GM19397 (cell line): ENCODE results near the gene NUB1.
A peak's percentile ranks its signal among the peaks of the same experiment; 100 is the strongest.

ENCODE experiments used
- ATAC-seq: cut with Tn5 transposase; IDR thresholded peaks from one replicate; pipeline ENCODE4 v1.9.1; 2021; ENCODE audit warnings: mild to moderate bottlenecking, moderate library complexity; ENCODE audit not compliant: unreplicated experiment

NUB1 gene

DNA sequence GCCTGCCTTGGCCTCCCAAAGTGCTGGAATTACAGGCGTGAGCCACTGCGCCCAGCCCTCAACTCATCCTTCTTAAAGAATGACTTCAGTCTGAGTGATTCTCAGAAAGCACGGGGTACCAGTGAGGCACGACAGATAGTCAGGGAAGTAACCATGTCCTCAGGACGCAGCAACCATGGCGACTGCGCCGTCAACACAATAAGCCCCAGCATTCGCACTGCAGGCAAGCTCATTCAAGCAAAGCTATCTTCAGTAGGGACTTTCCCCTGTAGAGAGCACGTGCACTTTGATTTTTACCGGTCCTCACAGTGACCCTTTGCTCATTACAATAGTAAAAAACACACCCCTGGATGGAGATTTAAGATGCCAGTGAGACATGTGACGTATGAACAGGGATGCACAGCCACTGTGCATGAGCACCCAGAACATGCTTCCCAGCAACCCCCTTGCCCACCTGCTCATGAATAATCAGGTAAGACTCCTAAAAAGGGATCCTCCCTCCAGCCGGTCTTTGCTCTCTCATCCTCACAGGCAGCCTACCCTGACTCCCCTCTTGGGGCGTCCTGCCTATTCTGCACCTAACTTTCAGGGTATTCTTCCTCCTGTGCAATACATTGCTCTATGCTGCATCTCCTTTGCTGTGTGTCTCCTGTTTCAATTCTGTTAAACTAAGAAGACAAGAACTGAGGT is 59.2 kb downstream of the NUB1 start:
- peak; percentile 87 for ATAC-seq

DNA sequence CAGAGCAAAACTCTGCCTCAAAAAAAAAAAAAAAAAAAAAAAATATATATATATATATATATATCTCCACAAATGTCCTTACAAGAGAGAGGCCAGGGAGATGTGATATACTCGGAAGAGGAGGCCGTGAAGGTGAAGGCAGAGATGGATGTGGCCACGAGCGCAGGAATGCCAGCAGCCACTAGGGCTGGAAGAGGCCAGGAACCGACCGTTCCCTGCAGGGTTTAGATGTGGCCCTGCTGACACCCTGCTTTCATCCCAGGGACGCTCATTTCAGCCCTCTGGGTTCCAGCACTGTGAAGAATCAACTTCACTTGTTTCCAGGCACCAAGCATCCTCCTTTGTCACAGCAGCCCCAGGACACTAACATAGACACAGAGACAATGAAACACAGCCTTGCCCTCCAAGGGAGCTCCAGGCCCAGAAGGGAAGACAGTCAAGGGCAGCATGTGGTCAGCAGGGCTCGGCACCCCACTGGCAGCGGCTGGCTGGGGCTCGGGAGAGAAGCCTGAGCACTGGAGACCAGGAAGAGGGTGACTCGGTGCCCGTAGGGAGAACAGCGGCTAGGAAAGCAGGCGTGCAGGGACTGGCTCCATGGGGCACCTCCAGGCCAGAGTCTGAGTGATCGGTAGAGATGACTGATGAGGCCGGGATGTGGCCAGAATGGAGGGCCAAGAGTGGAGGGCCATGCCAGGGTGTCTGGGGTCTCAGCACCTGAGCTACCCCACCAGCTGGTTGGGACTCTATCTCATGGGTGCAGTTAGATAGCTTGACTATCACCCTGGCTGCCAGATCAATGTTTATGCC is 60.6 kb downstream of the NUB1 start:
- ATAC-seq: no peak

DNA sequence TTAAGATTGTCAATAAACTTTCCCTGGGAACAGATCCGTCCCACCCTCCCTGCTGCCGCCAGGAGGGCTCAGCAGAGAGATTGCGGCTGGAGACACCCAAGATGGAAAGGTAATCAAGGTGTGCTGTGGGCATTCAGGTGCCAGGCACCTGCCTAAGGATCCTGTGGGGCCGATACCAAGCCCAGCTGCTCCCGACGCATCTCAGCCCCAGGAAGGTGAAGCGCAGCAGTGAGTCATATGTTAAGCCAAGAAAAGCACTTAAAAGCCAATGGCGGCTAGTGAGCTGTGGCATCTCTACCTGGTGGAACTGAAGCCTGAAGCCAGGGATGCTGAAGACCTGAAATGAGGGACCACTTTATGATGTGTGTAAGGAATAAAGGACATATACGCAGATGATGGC is 62.2 kb downstream of the NUB1 start:
- ATAC-seq: no peak

DNA sequence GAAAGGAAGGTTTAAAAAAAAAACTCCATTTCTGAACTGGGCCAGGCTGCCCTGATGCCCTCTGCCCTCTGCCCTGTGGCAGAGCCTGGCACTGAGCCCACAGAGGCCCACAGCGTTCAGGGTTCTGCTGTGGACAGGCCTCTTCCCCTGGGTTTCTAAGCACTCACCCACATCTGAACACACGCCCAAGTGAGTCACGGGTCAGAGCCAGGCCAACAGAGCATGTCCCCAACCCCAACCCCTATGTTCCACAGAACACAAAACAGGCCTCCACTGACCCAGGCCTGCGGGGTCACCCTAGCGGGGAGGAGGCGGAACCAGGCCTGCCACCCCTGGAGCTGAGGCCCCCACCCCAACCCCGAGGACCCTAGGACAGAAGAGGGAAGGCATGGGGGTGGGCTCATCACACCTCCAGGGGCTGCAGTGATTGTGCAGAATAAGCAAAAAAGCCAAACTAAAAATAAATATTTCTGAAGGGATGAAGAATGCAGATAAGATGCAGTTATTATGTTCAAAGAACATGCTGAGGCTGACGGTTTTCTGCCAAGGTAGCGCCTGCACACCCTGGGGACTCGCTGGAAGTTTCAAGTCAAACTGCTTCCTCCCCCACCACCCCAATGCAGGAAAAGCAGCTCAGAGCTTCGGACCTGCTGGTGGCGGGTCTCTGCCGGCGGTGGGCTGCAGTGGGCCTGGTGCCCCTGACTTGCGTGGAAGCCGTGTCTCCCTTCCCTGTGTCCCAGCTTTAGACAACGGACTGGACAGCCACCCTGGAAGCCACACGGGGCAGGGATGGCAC is 62.8 kb downstream of the NUB1 start:
- no peak for ATAC-seq

DNA sequence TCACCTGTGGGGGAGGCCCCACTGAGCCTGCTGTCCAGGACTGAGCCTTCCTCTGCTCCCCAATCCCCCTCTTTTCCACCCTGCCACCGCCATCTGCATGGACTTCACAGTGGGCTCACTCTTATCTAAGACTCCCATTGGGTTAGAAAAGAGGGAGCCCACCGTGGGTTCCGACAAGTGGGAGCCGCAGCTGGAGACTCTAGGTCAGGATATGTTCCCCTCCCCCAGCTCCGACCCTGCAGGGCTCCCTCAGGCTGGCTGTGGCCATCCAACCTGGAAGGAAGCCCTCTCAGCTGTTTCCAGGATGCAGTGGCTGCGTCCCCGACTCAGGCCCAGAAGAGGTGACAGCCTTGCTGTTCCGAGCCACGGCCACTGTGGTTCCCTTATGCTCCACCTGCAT is 63.4 kb downstream of the NUB1 start:
- ATAC-seq: no peak

DNA sequence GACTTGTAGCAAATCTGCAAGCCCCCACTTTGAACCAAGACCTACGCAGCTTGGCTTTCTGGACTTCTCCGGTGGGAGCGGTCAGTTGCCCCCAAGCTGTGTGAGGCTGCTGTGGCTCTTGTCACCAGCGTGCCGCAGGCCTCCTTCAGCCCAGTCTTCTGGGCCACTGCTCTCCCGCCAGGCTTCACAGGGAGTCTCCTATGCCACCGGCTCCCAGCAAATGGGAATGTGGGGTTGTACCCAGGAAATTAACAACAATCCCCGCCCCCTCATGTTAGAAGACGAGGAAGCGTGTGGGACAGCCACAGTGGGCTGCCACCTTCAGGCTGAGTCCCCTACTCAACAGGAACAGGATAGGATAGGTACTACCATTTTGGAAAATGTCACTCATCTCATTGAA is 64.0 kb downstream of the NUB1 start:
- no peak for ATAC-seq

DNA sequence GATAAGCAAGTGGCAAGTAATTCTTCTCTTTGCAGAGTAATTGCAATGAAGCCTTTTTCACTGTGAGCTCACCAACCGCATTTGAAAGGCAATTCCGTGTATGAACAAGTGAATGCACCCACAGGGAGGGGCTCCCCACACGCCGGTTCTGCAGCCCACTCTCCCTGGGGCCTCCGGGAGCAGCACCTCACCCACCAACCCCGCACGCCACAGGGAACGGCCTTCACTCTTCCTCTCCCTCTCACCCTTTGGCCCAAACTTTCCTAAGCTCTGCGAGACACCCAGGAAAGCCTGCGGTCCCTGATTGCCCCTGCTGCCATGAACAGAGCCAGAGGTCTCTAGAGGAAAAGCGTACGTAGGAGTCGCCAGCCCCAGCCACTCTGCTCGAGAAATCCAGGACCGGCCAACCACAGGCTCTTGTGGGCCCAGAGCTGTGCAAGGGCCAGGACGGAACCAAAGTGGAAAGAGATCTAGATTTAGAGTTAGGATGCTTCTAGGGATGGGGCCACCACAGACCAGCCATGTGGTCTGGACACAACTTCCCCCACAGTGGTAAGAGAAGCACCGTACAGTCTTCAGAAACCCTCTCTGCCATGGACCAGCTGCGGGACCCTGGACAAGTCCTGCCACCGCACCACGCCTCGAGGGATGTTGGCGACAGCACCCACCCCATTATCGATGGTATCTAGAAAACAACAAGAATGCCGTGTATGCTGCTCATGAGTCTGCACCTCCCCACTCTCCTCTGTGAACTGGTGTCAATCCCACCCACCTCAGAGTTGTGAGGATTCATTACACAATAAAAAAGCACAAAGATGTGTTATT is 64.7 kb downstream of the NUB1 start:
- ATAC-seq: no peak

DNA sequence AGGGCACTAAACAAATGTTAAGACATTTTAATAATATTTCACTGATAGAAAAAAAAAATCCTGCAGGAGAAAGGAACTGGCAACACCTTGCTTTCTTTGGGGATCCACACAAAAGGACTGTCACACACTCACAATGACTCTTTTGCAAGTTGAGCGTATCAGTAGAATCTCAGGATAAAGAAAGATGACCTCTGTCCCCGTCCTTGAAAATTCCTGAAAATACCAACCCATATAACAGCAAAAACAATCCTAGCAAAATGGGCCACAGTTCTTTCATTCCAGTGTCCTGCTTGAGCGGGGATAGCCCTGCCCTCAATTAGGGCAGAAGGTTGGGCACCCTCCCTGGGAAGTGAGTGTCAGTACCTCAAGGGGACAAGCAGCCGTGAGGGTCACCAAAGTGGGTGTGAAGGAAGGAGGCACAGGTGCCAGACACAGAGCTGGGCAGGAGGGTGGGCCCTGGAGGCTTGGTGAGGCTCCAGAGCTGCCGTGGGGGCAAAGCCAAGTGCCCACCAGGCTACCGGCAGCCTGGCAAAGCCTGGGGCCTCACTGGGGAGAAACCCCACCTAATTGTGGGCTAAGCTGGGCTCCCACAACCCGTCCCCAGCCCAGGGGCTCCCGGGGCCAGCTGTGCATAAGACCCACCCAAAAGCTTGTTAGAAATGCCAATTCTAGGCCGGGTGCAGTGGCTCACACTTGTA is 65.4 kb downstream of the NUB1 start:
- ATAC-seq: no peak

DNA sequence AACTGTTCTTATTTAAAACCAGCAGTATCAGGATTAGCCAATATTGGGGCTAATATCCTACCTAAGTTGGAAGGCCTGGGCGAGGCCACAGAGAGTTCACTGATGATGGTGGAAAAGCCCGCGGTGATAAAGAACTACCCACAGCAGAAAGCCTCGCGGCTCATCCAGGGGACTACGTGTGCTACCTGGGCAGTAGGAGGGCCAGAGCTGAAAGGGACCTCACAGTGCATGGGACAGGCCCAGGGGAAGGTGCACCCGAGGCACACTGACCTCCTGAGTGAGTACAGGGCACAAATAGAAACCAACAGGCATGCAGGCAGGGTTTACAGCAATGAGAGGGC is 66.9 kb downstream of the NUB1 start:
- ATAC-seq: no peak

DNA sequence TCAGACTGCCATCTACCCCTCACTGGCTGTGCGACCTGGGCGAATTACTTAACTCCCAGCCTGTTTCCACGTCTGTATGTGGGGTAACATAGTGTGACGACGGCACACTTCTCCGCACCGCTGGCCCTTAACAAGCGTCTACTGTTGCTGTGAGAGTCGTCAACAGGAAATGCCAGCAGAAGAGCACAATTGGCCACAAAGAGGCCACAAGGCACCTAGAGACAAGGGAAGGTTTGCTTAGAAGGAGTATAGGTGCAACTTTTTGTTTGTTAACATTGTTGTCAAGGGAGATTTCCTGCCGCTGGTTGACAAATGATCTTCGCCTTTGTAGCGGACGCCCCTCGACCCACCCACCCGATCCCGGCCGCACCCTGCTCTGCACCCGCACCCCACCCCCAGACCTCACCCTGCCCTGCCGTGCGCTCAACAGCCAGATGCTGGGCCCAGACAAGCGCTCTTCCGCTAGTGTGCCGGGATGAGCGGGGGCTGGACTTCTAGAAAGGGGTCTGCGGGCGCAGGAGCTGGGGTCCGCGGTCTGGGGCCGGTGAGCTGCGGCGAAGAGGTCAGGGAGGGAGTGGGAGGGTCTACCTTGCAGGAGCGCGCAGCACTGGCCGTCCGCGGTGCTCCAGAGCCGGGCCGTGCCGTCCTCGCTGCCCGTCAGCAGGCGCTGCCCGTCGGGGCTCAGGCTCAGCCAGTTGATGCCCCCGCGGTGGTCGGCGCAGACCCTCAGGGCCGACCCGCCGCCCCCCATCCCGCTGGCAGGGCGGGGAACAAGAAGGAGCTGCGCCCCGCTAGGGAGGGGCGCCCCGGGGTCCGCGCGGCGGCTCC is 67.4 kb downstream of the NUB1 start:
- ATAC-seq: peak; percentile 62

DNA sequence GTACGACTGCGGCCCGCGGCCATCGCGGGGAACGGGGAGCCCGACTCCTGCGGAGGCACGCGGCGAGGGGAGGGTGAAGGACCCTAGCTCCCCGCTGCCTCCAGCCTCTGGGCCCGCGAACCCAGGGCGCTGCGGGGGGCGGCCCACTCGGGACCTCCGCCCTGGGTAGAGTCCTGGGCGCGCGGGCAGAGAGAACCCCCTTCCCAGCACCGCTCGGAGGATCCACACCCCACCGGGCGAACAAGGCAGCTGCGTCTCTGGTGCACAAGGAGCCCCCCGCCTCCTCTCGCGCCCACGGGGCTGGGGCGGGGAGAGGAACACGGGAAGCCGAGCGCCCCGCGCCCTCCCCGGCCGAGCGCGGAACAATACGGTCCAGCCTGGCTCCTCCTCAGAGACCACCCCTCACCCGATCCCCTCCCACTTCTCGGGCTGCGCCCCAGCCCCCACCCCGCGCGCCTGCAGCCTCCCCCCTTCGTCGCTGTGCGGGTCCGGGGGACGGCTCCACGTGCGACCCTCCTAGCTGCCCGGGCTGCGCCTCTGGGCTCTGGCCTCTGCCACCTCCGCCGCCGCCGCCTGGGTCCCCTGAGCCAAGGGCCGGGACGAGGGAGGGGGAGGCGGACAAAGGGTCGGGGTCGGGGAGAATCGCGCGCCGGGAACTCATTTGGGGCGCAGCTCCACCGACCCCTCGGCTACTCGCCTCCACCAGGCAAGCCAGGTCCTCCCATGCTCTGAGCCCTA is 68.2 kb downstream of the NUB1 start, which contains the start of gene WDR86:
Gene WDR86, minus strand, starts transcription at position 372 of the 738 bp plus-strand sequence. CDS start 449 bp downstream, outside the sequence.
- no peak for ATAC-seq

DNA sequence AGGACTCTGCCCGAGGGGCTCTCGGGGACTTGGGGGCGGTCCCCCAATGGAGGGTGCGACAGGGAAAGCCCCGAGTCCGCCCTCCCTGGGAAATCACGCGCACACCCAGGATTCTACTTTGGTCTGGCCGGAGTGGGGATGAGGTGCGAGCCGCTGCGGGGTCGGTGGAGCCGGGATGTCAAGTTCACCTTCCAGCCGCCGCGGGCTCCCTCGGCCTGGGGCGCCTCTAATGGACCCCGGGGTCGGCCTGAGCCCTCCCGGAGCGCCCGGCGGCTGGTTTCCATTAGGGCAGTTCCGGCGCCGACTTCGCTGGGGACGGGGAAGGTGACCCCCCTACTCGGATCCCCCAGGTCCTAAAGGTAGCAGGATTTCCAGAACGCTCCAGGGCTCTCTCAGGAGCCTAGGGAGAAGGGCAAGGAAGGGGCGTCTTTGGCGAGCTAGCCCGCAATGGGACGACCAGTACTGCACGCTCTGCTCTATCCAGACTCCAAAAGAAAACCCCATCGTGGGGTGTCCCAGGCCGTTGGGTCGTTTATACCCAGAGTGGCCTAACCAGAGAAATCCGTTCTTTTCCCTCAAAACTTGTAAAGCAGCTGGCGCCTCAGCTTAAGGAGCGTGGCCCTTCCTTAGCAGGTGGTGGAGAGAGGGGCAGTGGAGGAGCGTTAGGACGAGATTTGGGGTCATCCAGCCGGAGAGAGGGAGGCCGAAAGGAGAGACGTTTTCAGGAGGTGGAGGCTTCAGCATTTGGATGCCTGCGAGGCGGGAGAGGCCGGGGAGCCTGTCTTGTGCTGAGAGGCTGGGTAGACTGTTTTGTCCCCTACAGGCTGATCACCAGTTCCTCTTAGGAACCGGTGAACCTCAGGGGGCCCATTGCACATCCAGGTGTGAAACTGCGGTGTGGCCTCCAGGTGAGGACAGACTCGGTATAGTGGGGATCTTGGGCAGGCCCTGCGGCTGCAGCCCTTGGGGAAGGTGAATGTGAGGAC is 69.1 kb downstream of the NUB1 start:
- ATAC-seq: no peak

DNA sequence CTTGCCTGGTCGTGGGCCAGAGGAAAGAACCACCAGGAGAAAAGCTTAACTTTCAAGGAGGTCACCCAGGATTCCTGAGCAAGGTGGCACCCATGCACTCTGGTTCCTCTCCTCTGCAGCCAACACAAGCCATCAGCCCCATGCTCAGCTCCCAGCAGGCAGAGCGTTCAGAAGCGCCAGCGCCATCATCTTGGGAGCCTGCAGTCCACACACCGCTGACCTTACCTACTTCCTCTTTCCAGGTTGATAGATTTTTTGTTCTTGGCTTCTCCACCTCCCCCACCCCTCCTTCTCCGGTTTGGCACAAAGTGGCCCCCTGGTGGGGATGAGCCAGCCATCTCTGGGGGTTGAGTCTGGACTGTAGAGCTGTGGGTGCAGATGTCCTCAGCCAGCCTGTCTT is 69.9 kb downstream of the NUB1 start:
- no peak for ATAC-seq

DNA sequence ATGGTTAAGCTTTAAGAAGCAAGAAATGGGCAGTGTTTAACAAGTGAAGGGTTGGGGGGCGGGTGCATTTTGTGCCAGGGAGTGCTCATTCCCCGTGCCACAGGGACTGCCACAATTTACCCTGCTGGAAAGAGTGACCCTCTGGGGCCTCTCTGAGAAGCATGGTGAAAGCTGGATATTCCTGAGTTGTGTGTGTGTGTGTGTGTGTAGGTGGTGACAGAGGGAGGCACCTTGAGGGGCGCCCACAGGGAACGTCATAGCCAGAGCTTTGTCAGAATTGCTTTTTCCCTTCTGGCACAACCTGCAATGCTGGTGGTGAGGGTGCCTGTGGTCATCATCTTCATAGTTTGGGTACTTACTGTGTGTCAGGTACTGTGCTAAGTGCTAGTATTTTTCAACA is 70.7 kb downstream of the NUB1 start:
- ATAC-seq: no peak

DNA sequence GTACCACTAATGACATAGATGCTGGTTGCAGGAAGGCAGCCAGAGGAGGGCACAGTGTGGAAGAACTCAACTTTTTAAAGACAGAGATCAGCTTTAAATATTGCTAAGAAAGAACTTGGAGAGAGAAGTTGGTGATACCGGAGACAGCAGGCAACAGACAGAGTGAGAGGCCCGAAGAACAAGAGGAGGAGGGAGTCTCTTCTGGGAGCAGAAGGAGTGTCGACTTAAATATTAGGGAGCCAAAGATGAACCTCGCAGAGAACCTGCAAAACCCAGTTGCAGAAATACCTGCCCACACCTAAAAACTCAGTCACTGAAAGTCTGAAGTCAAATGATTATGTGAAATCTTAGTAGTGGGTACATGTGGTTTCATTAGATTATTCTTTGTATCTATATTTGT is 71.6 kb downstream of the NUB1 start:
- ATAC-seq: no peak

DNA sequence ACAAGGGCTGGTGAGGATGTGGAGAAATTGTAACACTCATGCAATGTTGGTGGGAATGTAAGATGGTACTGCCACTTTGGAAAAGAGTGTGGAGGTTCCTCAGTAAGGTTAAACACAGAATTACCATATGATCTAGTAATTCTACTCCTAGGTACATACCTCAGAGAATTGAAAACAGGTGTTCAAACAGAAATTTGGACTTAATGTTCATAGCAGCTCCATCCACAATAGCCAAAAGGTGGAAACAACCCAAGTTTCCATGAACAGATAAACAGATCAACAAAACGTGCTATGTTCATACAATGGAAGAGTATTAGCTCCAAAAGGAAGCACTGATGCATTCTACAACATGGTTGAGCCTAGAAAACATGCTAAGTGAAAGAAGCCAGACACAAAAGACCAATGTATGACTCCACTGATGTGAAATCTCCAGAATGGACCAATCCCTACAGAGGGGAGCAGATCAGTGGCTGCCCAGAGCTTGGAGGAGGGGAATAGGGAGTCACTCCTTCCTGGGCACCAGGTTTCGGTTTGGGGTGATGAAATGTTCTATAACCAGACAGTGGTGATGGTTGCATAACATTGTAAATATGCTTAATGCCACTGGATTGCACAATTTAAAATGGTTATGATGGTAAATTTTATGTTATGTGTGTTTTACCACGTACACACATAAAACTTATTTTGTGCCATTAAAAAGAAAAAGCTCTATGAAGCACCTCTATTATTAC is 73.9 kb downstream of the NUB1 start:
- no peak for ATAC-seq
